ENCODE results near the gene GARIN5A. TPM values are rescaled to one million over a fixed set of nuclear protein-coding genes. Genes with fewer than 3 reads are reported as not detected.

GARIN5A gene
- polyA plus RNA-seq, 1 donor (not counting 4 experiments of a cell fraction or from before 2014, with no cell fraction given): 0.37 TPM

DNA sequence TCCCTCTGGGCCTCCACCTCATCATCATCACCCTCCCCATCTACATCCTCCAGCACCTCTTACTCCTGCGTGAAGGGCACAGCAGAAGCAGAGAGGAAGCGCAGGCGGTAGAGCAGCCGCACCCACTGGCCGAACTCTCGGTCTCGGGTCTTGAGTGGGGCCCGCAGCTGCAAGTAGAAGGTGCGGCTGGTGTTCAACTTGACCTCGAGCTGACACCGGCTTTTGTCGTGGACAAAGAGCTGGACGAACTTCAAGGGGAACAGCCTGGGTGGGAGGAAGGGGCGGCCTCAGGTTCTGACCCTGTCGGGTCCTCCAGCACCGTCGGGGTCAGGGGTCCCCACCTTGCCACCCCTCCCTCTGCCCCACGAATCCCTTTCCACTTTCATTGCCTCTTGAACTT lies 9.1 kb downstream of the GARIN5A start:
- Histone ChIP-seq H3K27ac (ENCODE audit: control insufficient read depth, insufficient read depth, low read length) (no peak overlapping the region), H3K4me3 (ENCODE audit: control insufficient read depth in 2 of 3, extremely low read depth in 1 of 3, insufficient read depth in 2 of 3, low read depth in 1 of 3, low read length in 3 of 3) (no peak overlapping the region), H3K9me3 (ENCODE audit: control insufficient read depth, low read depth, low read length) (no peaks in the 10 kb centered on the region), H3K9ac (ENCODE audit: control insufficient read depth, extremely low read depth, insufficient read depth, low read length) (no peak overlapping the region), H3K27me3 (ENCODE audit: control insufficient read depth, extremely low read depth, insufficient read depth, low read length) (peaks cover 11% of the 10 kb centered on the region), H4K20me1 (ENCODE audit: control insufficient read depth, extremely low read depth, insufficient read depth, low read length) (no peaks in the 10 kb centered on the region), H3K36me3 (ENCODE audit: control insufficient read depth in 2 of 2, extremely low read depth in 1 of 2, insufficient read depth in 2 of 2, low read length in 2 of 2) (no peaks in the 10 kb centered on the region), H3K79me2 (ENCODE audit: control insufficient read depth, insufficient read depth, low read length) (no peaks in the 10 kb centered on the region), H2AFZ (ENCODE audit: control insufficient read depth, low read length) (no peak overlapping the region), H3K4me1 (ENCODE audit: control insufficient read depth, extremely low read depth, insufficient read depth, low read length) (no peaks in the 10 kb centered on the region), H3K4me2 (ENCODE audit: control insufficient read depth, extremely low read depth, insufficient read depth, low read depth, low read length) (no peak overlapping the region), H3K9me1 (ENCODE audit: control insufficient read depth, extremely low read depth, insufficient read depth, low read length) (no peaks in the 10 kb centered on the region)
- dilution Hi-C loops (cut with MboI; ENCODE audit: extremely low pct_ligation_motif_present, low sequenced_read_pairs): no loop called here
- TF ChIP-seq CTCF (optimal IDR thresholded peaks at IDR 0.05 in 1 of 3, IDR thresholded peaks at IDR 0.05 in 1 of 3, conservative IDR thresholded peaks at IDR 0.05 in 1 of 3; ENCODE audit: extremely low read depth in 1 of 3, insufficient read depth in 2 of 3, low read length in 3 of 3) (no peak), EZH2 (IDR thresholded peaks at IDR 0.05; ENCODE audit: low read length) (no peak)
- FAIRE-seq (no peak), DNase-seq (ENCODE audit: low read depth, low spot score) (no peak)

DNA sequence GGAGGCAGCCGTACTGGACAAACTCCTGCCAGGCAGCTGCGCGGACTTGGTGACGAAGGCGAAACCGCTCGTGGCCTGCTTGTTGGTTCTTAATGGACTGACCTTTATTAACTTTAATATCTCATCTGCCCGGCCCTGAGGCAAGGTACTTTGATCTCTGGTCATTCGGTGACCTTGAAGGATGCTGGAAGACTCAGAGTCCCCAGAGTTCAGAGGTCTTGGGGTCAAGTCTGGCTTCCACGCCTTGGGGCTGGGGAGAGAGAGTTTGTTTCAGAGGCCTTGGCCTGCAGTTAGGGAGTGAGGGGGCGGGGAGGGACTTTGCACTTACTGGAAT lies 10.0 kb downstream of the GARIN5A start:
- DNase-seq (ENCODE audit: low read depth, low spot score) (no peak), FAIRE-seq (no peak)
- Histone ChIP-seq H3K36me3 (ENCODE audit: control insufficient read depth in 2 of 2, extremely low read depth in 1 of 2, insufficient read depth in 2 of 2, low read length in 2 of 2) (no peaks in the 10 kb centered on the region), H3K4me1 (ENCODE audit: control insufficient read depth, extremely low read depth, insufficient read depth, low read length) (no peaks in the 10 kb centered on the region), H3K27me3 (ENCODE audit: control insufficient read depth, extremely low read depth, insufficient read depth, low read length) (peaks cover 11% of the 10 kb centered on the region), H2AFZ (ENCODE audit: control insufficient read depth, low read length) (no peak overlapping the region), H3K4me2 (ENCODE audit: control insufficient read depth, extremely low read depth, insufficient read depth, low read depth, low read length) (no peak overlapping the region), H3K4me3 (ENCODE audit: control insufficient read depth in 2 of 3, extremely low read depth in 1 of 3, insufficient read depth in 2 of 3, low read depth in 1 of 3, low read length in 3 of 3) (no peak overlapping the region), H3K27ac (ENCODE audit: control insufficient read depth, insufficient read depth, low read length) (no peak overlapping the region), H4K20me1 (ENCODE audit: control insufficient read depth, extremely low read depth, insufficient read depth, low read length) (no peaks in the 10 kb centered on the region), H3K9ac (ENCODE audit: control insufficient read depth, extremely low read depth, insufficient read depth, low read length) (no peak overlapping the region), H3K79me2 (ENCODE audit: control insufficient read depth, insufficient read depth, low read length) (no peaks in the 10 kb centered on the region), H3K9me3 (ENCODE audit: control insufficient read depth, low read depth, low read length) (no peaks in the 10 kb centered on the region), H3K9me1 (ENCODE audit: control insufficient read depth, extremely low read depth, insufficient read depth, low read length) (no peaks in the 10 kb centered on the region)
- no peak for TF ChIP-seq EZH2 (IDR thresholded peaks at IDR 0.05; ENCODE audit: low read length)
- no peak for TF ChIP-seq CTCF (optimal IDR thresholded peaks at IDR 0.05 in 1 of 3, IDR thresholded peaks at IDR 0.05 in 1 of 3, conservative IDR thresholded peaks at IDR 0.05 in 1 of 3; ENCODE audit: extremely low read depth in 1 of 3, insufficient read depth in 2 of 3, low read length in 3 of 3)
- dilution Hi-C loops (cut with MboI; ENCODE audit: extremely low pct_ligation_motif_present, low sequenced_read_pairs): no loop called here
